Breast epithelium (tissue), 3 donors: ENCODE results near the gene NR5A2.

Experiments used
- POLR2A ChIP-seq: fragments of 450-650 bp; IDR thresholded peaks from one replicate; pipeline ENCODE4 v1.6.1; 2016; ENCODE audit warnings: antibody characterized with exemption, mild to moderate bottlenecking, moderate library complexity
- TF ChIP-seq, protein P1 (sequence below), 3 donors: fragments of 450-650 bp; IDR thresholded peaks; one replicate each; pipeline ENCODE4 v1.5.1; 2016 to 2017; ENCODE audit warnings: antibody characterized with exemption in 3 of 3, mild to moderate bottlenecking in 3 of 3, moderate library complexity in 3 of 3

DNA sequence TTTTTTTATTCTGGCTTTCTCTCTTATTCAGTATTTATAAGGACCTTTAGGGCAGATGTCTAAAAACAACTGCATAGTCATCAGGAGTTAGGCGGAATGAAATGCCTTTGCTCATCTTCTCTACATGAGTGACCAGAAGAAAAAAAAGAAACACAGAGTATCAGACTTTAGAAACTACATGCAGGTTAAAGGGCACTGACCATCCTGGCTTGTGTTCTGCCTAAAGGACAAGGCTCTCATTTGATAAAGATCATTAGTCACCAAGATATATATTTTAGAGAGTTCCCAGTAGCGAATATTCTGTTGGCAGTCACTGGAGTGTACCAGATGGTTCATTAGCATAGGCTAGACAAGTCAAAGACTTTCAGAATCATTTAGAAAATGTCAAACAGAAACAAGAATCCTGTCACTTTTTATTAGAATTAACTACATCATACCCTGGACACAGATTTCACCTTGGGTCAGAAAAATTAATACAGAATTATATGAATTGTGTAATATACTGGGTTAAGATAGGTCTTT lies 145.6 kb downstream of the NR5A2 start:
- TF ChIP-seq, protein P1, sequence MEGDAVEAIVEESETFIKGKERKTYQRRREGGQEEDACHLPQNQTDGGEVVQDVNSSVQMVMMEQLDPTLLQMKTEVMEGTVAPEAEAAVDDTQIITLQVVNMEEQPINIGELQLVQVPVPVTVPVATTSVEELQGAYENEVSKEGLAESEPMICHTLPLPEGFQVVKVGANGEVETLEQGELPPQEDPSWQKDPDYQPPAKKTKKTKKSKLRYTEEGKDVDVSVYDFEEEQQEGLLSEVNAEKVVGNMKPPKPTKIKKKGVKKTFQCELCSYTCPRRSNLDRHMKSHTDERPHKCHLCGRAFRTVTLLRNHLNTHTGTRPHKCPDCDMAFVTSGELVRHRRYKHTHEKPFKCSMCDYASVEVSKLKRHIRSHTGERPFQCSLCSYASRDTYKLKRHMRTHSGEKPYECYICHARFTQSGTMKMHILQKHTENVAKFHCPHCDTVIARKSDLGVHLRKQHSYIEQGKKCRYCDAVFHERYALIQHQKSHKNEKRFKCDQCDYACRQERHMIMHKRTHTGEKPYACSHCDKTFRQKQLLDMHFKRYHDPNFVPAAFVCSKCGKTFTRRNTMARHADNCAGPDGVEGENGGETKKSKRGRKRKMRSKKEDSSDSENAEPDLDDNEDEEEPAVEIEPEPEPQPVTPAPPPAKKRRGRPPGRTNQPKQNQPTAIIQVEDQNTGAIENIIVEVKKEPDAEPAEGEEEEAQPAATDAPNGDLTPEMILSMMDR (IDR thresholded peaks at IDR 0.05): no peak
- TF ChIP-seq POLR2A: no peak
